Lower leg skin (tissue), 3 donors: Measurements from ENCODE around the gene NUP214.

Experiments
- CTCF ChIP-seq, 3 donors: fragments of 450-650 bp; IDR thresholded peaks; one replicate each; pipeline ENCODE4 v1.5.1; 2016; ENCODE audit warnings: antibody characterized with exemption in 3 of 3, mild to moderate bottlenecking in 3 of 3, moderate library complexity in 2 of 3
- POLR2A ChIP-seq, 2 donors: fragments of 450-650 bp; IDR thresholded peaks; one replicate each; pipeline ENCODE4 v1.6.1; 2016 to 2017; ENCODE audit warnings: antibody characterized with exemption in 2 of 2, mild to moderate bottlenecking in 1 of 2, moderate library complexity in 1 of 2

GRCh38 chr9:131113655-131114054, 11.7 kb upstream of the NUP214 start:
- TF ChIP-seq CTCF (IDR thresholded peaks at IDR 0.05) (no peak), POLR2A (IDR thresholded peaks at IDR 0.05) (no peak)
